Iris pigment epithelial cell (primary cell): ENCODE data around the gene RIBC2.

Experiments
- DNase-seq: peaks from one replicate; pipeline ENCODE4 v3.0.0-alpha.2; 2011; ENCODE audit warnings: low read depth

Gene RIBC2

DNA sequence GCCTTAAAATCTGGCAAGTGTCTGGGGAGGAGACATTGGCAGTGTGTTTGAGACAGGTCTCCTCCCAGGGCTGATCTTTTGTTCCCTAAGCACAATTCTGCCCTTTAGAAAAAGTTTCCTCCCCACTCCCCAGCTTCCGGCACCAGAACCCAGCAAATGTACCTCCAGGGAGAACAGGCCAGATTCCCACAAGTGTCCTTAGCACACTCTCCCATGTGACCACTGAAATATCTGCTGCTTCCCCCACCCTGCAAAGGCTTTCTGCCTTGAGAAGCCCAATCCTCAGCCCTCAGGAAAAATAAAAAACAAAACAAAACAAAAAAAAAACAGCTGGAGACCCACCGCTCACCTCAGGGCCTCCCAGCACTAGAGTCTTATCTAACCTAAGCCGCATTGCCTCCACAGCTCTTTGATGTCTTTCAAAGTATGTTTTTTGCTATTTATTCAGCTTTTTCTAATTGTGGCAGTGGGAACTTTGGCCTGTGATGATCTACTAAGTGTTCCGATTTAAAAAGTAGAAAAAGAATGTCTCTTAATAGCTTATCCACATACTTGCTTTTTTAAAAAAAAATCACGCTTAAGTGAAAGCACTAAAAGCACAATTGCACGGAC, 60.2 kb downstream of the RIBC2 start:
- no peak for DNase-seq

DNA sequence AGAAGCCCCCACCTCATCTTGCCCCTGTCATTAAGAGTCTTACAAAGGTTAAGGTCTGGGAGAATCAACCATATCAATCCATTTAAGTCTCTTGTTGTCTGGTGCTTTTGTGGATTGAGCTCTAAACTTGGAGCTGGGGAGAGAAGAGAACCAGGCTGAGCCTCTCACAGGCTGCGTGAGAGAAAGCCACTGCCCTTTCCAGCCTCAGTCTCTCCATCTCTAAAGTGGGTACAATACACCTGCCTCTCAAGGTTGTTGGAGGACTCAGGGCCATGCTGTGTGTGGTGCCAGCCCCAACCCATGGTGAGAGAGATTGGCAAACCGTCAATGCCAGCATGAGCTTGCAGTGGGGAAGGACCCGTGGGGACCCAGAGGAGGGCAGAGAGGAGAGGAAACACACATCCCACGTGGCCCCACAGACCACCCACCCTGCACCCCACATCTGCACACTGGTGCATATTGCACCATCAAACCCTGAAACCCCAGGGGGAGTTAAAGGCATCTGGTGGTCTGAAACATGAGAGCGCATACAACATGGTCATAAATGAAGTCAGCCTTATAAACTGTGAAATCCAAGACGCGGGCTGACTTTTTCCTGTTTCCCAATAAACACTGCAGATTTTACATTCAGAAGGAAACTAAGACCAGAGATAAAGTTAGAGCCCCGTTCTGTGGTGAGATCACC, 61.7 kb downstream of the RIBC2 start:
- DNase-seq, result peak; percentile 26

DNA sequence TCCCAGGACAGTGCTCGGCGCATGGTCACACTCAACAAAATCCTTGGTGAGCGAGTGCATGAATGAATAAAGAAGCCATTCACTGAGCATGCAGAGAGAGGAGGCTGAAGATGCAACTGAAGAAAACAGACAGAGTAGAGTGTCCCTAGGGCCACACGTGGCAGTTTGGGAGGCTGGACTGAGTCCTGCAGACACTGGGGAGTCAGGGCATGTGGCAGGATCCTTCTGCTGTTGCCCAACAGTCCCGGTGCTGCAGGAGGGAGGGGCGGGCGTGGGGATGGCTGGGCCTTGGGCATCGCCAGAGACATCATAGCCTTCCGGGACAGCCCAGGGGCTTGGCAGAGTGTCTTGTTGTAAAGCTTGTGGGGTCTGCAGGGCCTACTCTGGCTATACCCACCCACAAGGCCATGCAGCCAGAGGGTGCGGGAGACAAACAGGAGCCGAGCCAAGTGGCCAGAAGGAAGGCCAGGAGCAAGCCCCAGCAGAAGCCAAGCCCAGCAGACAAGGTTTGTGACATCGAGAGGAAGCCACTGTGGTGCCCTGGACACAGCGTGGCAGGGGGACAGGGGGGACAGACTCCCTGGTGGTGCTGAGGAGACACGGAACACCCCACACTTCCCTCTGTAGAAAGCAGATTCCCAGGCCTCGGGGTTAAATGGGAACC, 62.5 kb downstream of the RIBC2 start:
- DNase-seq, result no peak

DNA sequence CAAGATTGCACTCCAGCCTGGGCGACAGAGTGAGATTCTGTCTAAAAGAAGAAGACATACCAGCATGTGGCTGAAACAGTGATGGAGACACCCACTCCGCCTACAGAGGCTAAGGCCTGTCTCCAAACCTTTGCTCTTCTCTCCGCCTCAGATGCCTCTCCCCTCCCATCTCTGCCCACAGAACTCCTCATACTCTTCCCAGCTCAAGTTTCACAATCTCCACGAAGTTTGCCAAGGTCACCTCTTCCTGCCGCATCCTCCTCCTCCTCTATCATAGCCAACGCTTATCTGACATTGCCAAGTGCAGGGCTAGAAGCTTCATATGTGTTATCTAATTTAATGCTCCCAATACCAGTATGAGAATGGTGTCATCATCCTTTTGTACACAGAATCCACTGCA, 63.3 kb downstream of the RIBC2 start:
- DNase-seq, result peak; percentile 26

DNA sequence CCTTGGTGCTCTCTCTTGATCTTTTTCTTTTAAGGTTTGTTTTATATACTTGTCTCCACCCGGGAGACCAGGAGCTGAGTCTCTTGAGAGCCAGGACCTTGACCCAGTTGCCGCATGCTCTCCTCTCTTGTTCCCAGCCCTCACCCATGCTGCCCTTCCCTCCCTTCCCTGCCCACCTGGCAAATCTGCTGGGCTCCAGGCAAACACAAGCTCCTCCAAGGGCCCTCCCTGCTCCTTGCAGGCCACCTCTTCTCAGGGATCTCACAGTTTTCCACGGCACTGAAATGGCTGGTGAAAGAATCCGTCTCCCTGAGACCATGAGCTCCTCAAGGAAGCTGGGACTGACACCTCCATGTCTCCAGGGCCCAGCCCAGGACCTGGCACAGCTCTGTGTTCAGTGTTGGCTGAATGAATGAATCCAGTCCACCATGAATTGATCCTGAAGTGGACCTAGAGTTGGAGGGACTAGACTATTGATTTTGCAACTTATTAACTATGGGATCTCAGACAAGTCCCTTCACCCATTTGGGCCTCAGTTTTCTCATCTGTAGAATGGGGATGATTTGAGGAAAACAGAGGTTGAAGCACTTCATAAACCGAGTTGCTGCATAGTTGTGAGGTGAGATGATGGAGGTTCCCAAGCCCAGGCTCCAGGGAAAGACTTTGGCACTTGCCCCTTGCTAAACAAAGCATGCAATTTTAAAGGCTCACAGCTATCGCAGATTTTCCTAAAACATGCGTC, 64.0 kb downstream of the RIBC2 start:
- peak; percentile 18 for DNase-seq

DNA sequence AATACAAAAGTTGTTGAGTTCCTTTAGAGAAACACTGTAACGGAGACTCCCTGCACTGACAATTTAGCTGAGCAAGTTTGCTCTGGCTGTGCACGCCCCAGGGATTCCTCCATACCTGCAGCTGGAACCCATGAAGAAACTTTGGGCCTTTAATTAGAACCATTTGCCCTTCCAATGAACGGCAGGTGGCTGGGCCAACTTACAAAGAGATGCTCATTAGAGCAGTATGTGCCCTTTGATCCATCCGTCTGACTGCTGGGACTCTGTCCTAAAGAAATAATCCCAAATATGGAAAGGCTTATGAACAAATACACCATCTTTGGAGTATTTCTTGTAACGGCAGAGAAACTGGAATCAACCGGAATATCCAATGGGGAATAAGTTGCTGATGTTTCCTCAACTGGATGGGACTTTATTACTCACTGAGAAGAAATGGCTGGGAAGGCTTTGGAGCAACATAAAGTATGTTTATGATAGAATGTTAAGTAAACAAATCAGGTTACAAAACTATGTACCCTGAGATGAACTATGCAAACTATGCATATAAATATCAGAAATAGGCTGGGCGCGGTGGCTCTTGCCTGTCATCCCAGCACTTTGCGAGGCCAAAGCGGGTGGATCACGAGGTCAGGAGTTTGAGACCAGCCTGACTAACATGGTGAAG, 64.7 kb downstream of the RIBC2 start:
- DNase-seq, result peak; percentile 90

DNA sequence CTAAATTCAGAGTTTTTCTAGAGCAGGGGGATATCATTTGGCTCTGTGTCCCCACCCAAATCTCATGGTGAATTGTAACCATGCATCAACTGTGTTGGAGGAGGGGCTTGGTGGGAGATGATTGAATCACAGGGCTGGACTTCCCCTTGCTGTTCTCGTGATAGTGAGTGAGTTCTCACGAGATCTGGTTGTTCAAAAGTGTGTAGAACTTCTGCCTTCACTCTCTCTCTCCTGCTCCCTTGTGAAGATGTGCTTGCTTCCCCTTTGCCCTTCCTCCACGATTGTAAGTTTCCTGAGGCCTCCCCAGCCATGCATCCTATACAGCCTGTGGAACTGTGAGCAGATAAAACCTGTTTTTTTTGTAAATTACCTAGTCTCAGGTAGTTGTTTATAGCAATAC, 67.2 kb downstream of the RIBC2 start:
- DNase-seq, result no peak

DNA sequence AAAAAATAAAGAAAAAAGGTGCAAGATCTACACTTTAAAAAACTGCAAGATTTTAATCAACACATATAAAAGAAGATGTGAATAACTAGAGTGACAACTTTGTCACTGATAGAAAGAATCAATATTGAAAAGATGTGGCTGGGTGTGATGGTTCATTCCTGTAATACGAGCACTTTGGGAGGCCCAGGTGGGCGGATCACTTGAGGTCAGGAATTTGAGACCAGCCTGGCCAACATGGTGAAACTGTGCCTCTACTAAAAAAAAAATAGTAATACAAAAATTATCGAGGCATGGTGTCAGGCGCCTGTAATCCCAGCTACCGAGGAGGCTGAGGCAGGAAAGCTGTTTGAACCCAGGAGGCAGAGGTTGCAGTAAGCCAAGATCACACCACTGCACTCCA, 68.2 kb downstream of the RIBC2 start:
- DNase-seq, result no peak
